Medulla oblongata (tissue), 1 donor: ENCODE measurements around the gene SLC4A11.
"Not testable (repeated sequence)": the region's sequence is repeated elsewhere in the genome, so short reads cannot be mapped to it uniquely, and the experiment has no call there.

Source experiments
- DNase-seq: peaks from one replicate; pipeline ENCODE4 v3.0.0-alpha.2; 2015; ENCODE audit errors: extremely low spot score

The SLC4A11 gene

DNA sequence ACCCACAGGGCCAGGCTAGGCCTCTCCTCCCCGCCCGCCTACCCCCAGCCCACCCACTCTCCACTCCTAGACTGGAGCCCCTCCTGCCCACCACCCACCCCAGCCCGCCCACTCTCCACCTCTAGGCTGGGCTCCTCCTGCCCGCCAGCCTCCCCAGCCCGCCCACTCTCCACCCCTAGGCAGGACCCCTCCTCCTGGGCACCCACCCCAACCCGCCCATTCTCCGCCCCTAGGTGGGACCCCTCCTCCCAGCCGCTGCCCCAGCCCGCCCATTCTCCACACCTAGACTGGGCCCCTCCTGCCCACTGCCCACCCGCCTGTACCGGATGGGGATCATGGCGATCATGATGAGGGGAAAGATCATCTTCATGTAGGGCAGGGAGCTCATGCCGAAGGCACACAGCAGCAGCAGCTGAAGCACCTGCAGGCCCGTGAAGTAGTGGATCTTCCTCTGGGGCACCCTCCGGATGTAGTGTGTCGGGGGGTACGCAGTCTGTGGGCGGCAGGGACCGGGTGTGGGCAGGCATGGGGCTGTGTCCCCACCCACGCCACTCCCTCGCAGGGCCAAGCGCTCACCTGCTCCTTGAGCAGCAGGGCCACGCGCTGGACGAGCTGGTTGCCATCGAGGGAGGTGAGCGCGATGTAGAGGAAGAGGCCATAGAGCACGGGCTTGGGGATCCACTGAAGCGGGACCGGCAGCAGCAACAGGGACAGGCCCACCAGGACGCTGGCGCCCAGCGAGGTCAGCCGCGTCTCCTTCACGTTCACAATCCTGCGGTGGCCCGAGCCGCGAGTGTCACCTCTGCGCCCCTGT lies 10.8 kb downstream of the SLC4A11 start:
- DNase-seq, result no peak

DNA sequence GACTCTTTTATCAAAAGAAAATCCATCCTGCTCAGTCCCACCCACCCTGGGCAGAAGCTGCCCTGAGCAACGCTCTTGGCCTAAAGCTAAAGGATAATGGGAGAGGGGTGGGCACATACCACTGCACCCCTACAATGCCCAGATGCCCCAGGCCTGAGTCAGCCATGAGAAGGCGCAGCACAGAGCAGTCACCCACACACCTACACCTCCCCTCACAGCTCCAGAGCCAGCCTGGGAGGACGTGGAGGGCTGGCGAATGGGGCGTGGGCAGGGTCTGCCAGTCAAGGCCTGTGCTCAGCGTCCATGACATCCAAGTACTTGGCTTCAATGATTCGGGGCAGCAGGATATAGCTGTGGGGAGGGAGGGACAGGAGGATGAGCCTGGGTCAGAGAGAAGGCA lies 11.5 kb downstream of the SLC4A11 start:
- no peak for DNase-seq

DNA sequence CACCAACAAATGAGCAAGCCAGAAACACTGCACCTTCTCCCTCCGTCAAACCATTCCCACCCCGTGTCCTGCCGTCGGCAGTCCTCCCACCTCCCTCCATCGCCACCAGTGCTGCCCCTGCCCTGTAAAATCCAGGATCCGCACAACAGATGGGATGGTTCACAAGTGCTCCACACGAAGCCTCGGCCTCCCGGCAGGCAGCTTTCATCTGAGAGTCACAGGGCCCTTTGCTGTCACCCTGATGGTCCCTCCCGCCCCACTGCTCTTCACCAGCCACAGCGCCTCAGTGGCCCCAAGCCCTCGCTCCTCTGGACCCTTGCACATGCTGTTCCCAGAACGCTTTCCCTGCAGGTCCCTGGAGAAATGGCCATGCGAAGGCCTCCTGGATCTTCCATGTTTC lies 12.1 kb downstream of the SLC4A11 start:
- DNase-seq, result no peak

DNA sequence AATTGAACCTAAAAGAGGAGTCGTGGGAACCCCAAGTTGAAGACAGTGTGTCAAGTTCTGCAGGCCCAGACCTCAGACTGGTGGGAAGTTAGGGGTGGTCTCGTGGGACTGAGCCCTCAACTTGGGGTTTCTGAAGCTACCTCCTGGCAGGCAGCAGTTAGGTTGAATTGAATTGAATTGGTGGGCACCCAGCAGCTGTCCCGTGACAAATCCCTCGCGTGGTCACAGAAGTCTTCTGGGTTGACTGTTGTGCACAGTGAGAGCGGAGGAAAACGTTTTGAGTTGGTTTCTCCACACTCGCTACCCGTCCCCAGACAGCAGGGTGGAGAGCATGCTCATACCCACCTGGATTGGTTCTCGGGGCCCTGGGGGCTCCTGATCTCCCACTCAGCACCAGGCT lies 12.9 kb downstream of the SLC4A11 start:
- DNase-seq, result no peak

DNA sequence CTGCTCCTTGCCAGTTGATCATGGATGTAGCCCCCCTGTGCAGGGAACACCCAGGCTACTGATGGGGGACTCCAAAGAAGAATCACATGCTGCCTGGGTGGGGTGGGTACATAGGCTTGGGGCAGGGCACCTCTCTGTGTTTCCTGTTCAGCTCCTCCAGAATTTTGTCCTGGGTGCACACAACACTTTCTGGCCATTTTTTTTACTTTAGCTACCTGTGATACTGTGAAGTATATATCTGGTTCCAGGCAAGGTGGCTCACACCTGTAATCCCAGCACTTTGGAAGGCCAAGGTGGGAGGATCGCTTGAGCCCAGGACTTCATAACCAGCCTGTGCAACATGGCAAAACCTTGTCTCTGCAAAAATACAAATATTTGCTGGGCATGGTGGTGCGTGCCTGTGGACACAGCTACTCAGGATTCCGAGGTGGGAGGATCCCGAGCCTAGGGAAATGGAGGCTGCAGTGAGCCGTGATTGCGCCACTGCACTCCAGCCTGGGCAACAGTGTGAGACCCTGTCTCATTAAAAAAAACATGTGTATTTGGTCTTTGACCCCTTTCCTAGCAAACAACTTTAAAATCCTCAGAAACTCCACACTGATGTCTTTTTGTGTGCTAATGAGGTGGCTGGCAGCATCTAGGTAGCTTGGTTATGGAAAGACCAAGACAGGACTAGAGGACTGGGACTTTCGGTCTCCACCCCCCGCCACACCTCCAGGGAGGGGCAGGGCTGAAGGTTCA lies 14.1 kb downstream of the SLC4A11 start:
- no peak for DNase-seq

DNA sequence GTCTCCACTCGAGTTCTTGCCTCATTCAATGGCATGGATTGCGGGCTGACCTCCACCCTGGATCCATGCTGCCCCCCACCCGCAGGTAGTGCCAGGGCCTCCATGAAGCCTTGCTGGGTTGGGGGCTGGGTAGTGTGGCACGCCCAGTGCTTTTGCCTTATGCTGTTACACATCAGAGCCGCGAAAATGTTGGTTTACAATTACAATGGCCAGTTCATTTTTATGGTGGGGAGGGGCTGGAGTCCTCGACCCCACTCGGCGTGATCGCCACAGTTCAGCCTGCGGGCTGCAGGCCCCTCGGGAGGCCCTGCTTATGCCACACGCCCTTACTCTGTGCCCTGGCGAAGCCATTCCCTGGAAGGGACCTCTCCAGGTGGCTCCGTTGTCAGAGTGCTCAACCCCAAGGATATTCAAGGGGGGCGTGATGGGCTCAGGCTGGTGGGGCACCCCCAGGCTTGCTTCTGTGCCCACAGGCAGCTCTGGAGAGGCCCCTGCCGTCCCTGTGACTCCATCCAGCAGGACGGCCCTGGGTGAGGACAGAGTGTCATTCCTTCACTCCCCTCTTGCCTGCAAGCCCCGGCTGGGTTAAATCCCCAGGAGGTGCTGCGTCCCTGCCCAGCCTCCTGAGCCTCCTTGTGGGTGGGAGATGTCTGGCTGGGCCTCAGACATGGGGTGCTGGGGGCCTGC lies 14.9 kb downstream of the SLC4A11 start:
- DNase-seq, result no peak

DNA sequence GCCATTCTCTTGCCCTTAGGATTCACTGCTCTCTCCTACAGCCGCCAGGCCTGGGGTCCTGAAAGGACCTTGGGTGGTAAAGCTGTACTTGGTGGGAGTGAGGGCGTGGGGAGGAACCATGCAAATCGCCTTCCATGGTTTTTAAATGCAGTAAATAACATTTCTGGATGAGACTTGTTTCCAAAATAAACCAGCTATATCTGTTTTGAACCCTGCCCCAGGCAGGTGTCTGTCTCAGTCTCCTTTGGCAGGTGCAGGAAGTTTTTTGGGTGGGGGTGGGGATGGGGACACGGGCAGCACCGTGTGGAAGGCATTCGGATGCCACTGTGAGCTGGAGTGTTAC lies 15.4 kb downstream of the SLC4A11 start:
- no peak for DNase-seq

DNA sequence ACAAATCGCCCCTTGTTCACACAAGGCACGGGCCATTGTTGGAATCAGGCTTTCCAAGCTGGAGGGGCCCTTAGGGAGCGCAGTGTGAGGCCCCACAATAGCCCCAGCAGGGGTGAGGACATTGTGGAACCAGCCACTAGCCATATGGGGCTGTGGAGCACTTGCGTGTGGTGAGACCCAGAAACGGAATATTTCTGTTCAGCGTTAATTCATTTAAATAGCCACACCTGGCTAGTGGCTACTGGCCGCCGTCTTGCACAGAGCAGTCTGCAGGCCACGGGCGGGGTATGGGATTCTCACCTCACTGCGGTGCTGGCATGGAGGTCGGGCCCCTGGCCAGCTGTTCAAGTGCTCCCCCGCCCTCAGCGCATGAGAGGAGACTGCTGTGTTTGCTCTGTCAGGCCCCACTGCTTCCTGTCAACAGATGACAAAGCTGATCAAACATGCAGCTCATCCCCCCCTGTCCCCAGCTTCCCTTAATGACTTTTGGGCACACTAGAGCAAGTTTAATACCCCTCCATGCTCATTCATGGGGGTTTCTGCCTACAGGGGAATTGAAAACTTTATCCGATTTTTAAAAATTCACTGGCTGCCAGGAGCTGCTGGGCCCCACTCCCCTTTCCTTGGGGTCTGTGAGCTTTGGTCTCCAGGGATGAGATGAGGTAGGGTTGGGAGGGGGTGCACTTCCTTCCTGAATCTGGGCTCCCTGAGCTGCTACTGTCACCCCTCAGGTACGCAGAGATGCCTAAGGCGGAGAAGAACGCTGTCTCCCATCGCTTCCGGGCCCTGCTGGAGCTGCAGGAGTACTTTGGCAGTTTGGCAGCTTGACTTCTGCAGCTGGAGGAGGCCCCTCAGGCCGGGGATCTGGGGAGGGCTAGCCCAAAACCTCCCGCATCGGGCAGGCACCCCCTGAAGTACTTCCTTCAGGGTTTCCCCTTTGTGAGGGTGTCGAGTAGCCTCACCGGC lies 16.1 kb downstream of the SLC4A11 start:
- DNase-seq, result peak; percentile 22

DNA sequence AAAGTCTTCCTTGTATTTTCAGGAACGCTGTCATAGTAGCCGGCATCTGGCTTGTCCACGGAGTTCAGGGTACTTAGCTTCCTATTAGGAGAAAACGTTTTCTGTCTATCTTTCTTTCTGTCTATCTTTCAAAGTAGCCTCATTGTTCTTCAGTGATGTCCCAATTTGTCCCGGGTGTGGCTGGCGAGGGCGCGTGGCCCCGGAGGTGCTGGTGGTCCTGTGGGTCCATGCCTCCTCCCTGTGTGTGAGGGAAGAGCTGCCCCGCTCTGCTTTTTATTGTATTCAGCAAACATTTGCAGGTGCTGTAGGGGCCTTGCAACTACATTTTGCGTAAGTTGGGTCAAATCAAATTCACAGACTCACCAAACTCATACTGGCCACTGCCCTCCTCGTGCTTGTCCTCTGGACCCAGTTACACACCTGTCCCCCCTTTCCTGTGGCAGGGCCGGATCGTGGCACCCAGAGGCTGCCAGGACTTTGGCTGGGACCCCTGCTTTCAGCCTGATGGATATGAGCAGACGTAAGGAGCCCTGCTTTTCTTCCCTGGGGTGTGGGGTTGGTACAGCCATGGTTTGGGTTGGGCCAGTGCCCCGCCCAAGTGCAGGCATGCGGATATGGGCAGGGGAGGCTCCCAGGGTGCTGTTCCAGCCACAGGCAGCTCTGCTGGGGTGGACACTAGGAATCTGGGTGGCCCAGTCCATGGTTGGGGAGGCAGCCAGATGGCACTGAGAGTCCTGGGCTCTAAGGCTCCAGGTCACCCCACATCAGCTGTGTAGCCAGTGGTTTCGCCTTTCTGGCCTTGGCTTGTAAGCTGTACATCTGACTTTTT lies 17.4 kb downstream of the SLC4A11 start:
- DNase-seq, result no peak

DNA sequence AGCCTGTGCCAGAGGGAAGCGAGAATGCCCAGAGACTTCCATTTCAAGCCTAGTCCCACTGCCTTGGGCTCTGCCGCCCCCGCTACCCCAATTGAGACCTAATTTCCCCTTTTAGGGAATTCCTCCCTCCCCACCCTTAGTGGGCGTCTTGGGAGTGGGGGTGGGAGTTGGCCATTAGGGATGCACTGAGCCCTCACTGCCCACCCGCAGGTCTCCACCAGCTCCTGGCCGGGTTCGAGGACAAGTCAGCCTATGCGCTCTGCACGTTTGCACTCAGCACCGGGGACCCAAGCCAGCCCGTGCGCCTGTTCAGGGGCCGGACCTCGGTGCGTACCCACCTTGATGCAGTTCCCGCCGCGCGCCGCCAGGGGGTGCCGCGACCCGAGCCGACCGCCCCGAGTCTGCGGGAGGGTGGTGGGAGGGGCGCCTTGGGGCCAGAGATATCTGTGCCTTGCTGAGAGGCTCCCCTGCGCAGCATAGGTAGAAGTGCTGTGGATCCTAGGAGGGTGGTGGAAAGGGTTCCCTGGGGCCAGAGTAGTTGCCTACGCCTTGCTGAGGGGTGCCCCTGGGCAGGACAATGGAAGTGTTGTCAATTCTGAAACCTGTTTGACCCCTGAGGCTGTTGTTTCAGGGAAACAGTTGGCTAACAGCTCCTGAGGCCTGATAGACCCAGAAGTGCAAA lies 20.5 kb downstream of the SLC4A11 start:
- DNase-seq, result peak; percentile 20

DNA sequence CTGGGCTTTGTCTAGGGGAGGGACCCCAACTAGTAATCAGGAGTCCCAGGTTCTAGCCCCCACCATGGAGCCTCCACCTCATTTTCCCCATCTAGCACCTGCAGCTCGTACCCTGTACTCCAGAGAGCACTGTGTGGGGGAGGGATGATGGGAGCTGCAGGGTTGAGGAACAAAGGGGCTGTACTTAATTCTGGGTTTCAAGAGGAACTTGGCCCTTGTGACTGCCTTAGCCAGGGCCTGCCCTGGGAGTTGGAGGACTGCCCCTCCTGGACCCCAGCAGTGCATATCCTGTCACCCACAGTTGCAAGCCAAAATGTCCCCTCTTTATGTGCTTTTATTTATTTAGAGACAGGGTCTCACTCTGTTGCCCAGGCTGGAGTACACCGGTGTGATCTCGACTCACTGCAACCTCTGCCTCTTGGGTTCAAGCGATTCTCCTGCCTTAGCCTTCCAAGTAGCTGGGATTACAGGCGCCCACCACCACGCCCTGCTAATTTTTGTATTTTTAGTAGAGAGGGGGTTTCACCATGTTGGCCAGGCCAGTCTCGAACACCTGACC lies 23.6 kb downstream of the SLC4A11 start:
- not testable (repeated sequence) for DNase-seq

DNA sequence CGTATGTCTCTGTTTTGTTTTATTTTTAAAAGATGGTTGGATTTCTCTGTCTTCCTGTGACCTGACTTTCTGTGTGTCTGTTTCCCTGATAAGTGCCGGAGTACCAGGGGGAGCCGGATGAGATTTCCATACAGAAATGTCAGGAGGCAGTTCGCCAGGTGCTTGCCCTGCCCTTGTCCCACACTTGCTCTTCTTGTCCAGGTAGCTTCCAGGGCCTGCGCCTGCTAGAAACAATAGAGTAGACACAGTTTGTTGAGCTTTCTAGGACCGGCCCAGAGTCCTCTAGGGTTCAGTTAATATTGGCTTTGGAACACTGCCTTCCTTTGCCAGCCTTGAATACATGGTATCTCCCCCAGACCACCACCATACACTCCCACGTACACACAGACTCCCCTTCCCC lies 25.8 kb downstream of the SLC4A11 start:
- DNase-seq, result no peak

DNA sequence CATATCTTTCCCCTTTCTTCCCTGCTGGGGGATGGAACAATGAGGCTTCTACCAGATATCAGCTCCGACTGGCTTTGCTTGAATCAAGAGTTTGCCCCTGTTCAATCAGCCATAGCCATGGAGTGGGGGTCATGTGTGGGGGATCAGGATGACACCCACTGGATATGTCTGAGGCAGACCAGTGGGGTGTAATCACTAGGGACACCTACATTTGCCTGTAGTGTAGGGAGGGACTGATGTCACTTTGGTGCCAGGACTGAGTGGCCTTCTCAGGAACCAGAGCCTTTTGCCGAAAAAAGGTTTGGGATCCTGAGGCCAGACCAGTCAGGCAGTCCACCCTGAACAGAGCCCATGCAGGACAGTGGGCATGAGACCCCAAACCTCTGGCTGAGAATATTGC lies 28.6 kb downstream of the SLC4A11 start:
- no peak for DNase-seq

DNA sequence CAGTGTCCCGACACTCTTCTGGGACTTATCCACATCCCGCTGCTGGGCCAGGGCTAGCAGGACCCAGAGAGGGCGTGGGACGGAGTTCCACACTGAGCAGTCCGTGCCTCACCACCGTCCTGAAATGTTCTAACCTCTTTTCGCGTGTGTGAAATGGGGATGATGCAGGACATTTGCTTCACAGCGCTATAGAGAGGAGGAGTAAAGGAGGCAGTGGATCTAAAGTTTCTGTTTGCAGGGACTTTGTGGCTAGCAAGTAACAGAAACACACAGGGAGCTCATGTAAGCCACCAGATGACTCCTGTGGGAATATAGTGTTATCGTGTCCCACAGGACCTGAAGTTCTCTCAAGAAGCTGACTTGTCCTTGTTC lies 29.1 kb downstream of the SLC4A11 start:
- DNase-seq, result no peak

DNA sequence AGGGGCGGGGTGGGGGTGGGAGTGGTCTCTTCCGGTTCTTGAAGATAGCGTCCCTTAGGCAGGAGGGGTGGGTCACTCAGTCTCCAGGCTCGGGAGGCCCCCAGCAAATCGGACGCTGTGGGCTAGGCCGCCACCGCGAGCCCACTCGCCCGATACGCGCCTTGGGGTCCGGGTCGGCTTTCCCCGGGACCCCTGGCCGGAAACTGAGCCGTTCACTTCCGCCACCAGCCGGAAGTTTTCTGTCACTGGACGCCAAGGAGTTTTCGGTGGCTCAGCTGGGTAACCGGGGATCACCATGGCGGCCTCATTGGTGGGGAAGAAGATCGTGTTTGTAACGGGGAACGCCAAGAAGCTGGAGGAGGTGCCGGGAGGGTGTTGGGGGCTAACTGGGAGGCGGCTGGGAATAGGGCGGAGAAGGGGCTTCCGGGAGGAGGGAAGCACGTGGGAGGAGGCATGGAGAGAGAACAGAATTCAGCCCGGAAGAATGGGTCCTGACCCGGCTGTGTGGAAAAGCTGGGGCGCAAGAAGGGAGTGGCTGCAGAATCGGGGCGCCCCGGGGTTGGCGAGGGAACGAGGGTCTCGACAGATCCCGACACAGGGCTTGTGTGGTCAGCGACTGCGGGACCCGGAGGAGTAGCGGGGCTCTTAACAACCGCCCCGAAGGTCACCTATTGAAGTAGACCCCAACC lies 29.6 kb downstream of the SLC4A11 start, which contains the start of gene ITPA:
Gene ITPA, plus strand, starts transcription at position 242 of the 689 bp plus-strand sequence. Its CDS starts 54 bp downstream, at position 296.
- peak; percentile 60 for DNase-seq

DNA sequence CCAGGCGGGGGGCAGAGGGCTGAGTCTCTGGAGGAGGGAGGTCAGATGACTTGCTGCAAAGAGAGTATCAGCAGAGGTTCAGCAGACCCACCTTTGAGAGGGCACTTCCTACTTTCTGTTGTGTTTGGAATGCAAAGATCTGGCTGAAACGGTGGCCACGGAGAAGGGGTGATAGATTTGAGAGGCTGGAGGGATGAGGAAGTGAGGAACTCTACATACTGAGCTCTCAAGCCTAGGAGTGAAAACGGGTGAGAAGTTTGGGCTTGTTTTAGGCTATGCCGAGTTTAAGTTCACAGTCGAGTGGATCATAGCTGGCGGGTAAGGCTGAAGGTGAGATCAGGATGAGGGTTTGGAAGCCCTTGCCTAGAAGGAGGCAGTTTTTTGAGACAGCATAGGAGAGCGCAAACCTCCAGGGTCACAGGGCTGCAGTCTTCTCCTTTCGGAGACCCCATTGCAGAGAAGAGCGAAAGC lies 30.2 kb downstream of the SLC4A11 start:
- DNase-seq, result no peak

DNA sequence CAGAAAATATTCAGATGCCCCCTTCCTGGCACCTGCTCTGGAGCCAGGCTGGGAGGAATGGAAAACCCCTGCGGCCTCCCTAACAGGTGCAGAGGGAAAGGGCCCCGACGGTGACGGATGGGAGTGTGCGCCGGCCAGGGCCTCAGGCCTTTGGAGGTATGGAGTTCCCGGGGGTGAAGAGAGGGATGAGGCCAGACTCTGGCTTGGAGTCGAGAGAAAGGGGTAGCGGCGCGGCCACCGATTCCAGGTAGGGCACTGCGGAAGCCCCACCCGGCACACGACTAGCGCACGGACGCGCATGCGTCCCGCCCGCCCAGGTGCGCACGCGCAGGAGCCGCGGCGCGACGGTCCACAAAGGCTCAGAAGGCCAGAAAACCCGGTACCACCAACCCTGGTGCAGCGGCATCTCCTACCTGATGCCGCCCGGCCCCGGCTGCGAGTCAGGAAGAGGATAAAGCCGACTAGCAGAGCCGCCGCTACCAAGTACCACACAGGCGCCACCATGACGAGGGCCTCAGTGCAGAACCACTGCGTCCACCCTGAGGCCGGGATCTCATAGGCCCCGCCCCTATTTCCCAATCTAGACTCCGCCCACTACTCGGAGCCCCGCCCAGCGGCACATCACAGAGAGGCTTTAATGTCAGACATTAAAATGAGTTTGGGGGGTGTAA lies 34.7 kb downstream of the SLC4A11 start, which contains the start of gene DDRGK1:
Gene DDRGK1, minus strand, starts transcription at position 559 of the 671 bp plus-strand sequence. Its CDS starts 55 bp downstream, at position 504.
- peak; percentile 88 for DNase-seq
